HT-29 (cell line): ENCODE results near the gene TMEM109. TPM values are rescaled to one million over a fixed set of nuclear protein-coding genes. Genes with fewer than 3 reads are reported as not detected.

Experiments used
- DNase-seq: peaks from one replicate; pipeline ENCODE4 v3.0.0-alpha.2; 2015; ENCODE audit warnings: low spot score
- total RNA-seq: library from RNA; depleted of rRNA; stranded (reverse); fragments of >200 nt; shearing (Covaris generic); gene quantifications from 2 replicates; pipeline ENCODE4 v1.2.3, GENCODE V29; 2014; rRNA removed

Gene TMEM109, protein sequence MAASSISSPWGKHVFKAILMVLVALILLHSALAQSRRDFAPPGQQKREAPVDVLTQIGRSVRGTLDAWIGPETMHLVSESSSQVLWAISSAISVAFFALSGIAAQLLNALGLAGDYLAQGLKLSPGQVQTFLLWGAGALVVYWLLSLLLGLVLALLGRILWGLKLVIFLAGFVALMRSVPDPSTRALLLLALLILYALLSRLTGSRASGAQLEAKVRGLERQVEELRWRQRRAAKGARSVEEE
- 96.5 and 102 TPM in 2 replicates for total RNA-seq

DNA sequence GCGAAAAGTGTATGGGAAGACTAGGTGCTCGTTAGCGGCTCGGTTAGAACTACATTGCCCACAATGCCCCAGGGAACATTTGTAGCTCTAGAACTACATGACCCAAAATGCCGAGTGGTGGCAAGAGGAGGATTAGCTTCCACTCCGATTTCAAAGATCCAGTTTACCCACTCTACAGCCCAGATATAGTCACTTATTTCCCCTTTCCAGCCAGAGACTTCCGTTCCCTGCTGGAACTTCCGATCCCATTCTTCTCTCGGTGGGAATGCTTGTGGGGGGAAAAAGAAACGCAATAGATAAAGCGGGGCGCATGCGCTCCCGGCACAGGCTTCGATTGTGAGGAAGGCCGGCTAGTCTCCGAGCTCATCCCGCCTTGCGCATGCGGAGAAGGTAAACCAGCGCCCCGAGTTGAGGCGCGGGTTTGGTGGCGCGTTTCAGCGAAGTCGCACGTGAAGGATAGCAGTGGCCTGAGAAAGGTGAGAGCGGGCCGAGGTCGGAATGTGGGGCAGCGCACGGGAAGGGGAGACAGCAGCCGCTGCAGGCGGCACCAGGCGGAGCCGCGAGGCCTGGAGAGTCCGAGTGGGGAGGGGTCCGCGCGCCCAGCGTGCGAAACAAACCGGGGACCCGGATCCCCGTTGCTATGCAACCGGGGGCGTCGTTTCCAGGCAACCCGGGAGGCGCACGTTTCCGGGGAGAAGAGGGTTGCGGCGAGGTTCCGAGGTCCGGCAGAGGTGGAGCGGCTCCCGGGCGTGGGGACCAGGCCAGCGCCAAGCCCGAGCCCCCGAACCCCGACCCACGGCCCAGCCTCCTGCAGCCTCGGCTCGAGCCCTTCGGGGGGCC lies at the start of gene TMEM109:
TSS of gene TMEM109 (plus strand) at position 366 of the 840 bp plus-strand sequence. CDS start 5,536 bp downstream, outside the sequence.
- peak; percentile 95 for DNase-seq

DNA sequence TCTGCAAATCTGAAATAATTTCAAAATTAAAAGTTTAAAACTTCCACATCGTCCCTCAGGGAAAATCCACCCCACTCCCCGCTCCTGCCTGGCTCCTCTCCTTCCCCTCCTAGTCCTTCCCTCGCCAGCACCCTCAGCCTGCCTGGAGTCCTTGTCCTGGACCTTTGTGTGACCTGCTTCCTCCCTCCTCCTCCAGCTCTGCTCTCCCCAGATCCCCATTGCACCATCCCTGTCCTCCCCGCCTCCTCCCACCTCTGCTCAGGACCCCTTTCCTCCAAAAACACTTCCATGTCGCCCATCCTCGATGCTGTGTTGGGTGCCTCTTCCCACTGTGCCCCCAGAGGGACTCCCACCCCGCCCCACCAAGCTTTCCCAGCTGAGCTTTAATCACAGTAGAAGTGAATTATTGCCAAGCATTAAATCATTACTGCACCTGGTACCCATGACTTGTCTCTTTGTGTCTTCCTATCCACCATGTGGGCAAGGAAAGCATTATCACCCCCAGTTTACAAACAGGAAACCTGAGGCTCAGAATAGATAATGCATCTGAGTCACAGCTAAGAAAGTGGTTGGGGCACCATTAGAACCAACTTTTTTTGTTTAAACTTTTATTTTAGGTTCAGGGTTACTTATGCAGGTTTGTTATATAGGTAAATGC lies 49.0 kb upstream of the TMEM109 start:
- DNase-seq = no peak

DNA sequence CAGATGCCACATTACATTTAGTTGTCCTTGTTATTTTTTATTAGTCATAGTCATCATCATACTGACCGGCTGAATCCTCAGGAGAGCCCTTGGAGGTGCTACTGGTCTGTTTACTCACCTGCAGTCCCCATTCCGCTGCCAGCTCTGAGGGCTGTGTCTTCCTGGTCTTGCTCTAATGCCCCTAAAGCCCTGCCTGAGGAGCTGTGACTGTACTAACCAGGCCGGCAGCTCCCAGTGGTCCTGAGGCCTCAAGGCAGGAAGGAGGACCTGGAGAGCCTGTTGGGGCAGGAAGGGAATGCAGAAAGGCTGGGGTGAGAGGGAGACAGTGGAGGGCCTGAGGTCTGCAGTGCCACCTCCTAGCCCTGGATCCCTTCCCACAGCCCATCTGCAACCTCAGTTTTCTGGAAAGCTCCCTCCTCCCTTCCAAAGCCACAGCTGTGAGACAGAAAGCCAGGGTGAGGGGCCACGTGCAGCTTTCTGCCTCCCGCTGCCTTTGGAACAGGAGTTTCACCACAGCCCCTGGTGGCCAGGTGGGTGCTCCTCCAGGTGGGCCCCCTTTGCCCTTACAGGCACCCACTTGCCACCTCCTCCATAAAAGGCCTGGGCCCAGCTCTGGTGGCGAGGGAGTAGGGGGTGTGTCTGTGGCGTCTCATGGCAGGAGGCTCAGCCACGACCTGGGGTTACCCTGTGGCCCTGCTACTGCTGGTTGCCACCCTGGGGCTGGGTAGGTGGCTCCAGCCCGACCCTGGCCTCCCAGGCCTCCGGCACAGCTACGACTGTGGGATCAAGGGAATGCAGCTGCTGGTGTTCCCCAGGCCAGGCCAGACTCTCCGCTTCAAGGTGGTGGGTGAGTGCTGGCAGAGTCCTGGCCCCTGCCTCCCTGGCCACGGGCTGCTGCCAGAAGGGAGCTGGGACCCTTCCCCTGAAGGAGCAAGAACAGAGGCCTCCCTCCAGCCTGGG lies 46.8 kb upstream of the TMEM109 start, which contains the start of gene ZP1:
TSS of gene ZP1 (plus strand) at position 632 of the 960 bp plus-strand sequence. CDS start at position 652, 20 bp downstream.
- DNase-seq = no peak

DNA sequence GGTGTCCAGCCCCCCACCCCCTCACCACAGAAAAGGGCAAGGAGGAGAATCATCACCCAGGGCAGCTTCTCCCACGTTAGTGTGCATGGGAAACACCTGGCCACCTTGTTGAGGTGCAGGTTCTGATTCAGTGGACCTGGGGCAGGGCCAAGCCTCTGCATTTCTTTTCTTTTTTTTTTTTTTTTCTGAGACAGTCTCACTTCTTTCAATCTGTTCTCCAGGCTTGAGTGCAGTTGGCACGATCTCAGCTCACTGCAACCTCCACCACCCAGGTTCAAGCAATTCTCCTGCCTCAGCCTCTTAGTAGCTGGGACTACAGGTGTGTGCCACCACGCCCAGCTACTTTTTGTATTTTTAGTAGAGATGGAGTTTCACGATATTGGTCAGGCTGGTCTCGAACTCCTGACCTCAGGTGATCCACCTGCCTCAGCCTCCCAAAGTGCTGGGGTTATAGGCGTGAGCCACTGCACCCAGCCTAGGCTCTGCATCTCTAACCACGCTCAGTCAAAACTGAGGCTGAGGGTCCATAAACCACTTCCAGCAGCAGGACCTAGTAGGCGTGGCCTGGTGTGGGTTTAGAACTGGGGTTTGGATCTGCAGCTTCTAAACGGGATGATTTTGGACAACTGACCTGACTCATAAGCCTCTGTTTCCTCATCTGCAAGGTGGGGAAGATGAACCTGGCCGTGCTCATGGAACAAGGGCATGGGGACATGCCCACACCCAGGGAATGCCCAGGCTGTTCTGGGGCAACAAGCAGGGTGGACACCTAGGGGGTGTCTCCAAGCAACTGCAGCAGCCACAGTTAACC lies 45.9 kb upstream of the TMEM109 start:
- DNase-seq = no peak

DNA sequence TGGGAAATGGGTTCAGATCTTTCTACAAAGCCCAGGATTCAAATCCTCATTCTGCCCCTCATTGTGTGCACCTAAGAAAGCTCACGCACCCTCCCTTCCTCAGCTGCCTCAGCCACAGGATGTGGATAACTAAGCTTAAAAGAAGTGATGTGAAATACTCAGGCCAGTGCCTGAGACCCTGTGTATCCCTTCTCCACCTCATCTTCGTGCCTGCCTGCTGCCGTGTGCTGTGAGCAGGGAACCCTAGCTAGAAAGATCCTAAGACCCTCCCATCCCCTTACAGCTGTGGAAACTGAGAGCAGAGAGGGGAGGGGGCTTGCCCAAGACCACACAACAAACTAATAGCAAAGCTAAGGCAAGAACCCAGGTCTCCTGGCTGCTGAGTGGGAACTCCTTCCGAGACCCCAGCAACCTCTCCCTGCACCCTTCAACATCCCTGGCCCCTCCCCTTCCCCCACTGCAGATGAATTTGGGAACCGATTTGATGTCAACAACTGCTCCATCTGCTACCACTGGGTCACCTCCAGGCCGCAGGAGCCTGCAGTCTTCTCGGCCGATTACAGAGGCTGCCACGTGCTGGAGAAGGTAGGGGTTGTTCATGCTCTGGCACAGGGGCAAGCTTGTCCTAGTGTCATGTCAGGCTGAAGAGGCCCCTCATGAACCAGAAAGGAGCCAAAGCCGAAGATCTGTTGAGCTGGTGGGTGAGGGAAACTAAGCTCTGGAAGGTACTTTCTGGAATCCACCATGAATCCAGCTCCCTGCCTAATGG lies 45.1 kb upstream of the TMEM109 start:
- DNase-seq = no peak

DNA sequence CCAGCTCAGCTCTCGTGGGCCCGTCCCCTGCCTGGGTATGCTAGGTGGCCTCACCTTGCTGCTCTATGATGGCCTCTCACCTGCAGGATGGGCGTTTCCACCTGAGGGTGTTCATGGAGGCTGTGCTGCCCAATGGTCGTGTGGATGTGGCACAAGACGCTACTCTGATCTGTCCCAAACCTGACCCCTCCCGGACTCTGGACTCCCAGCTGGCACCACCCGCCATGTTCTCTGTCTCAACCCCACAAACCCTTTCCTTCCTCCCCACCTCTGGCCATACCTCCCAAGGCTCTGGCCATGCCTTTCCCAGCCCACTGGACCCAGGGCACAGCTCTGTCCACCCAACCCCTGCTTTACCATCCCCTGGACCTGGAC lies 44.5 kb upstream of the TMEM109 start:
- DNase-seq = no peak

DNA sequence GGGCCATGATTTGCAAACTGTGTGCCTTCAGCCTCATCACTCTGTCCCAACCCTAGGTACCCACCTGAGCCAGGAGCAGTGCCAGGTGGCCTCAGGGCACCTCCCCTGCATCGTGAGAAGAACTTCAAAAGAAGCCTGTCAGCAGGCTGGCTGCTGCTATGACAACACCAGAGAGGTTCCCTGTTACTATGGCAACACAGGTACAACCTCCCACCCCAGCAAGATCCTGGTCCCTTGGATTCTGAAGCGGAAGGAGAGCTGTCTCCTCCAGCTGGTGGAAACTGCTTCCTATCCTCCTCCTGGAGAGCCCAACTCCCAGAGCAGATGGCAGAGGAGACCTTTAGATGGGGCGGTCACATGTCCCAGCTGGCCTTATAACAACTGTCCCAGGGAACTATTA lies 43.7 kb upstream of the TMEM109 start:
- DNase-seq = no peak

DNA sequence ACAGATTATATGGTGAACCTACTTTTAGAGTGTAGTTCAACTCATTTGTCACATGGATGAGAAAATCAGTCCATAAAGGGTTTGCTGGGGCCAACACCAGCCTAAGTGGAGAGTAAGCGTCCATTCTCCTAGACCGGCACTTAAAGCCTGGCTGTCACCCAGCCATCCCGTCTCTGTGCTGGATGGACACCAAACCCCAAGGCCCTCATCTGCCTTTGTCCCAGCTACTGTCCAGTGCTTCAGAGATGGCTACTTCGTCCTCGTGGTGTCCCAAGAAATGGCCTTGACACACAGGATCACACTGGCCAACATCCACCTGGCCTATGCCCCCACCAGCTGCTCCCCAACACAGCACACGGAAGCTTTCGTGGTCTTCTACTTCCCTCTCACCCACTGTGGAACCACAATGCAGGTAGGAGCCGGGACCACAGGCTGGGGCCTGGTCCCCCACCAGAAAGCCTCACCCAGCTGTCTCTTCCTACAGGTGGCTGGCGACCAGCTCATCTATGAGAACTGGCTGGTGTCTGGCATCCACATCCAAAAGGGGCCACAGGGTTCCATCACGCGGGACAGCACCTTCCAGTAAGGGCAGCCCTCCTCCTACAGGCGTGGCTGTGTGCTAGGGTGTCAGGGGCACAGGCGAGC lies 43.1 kb upstream of the TMEM109 start:
- no peak for DNase-seq

DNA sequence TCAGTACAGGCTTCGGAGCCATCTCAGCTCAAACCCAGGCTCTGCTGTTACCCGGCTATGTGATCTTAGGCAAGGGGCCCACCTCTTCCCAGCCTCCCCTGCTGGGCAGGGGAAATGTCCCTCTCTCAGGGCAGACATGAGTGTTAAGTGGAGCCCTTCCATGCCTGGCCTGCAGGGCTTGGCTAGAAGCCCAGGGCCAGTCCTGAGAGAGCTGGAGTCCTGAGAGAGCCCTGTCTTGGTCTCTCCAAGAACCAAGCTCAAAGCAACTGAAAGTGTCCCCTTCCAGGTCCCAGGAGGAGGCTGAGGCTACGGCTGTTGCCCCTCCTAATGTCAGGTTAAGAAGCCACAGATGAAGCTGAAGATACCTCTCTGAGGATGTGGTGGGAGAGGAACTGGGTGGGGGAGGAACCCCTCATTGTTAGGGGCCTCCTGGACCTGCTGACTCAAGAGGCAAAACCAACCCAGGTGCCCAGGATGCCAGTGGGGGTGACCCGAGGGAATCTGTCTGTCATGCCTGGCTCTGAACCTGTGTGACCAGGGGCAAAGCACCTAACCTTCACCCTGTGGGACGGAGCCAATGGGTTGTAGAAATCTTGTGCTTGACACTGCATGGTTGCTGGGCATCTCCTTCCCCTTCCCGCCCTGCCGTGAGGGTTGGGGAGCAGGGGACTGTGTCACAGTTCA lies 42.4 kb upstream of the TMEM109 start:
- no peak for DNase-seq

DNA sequence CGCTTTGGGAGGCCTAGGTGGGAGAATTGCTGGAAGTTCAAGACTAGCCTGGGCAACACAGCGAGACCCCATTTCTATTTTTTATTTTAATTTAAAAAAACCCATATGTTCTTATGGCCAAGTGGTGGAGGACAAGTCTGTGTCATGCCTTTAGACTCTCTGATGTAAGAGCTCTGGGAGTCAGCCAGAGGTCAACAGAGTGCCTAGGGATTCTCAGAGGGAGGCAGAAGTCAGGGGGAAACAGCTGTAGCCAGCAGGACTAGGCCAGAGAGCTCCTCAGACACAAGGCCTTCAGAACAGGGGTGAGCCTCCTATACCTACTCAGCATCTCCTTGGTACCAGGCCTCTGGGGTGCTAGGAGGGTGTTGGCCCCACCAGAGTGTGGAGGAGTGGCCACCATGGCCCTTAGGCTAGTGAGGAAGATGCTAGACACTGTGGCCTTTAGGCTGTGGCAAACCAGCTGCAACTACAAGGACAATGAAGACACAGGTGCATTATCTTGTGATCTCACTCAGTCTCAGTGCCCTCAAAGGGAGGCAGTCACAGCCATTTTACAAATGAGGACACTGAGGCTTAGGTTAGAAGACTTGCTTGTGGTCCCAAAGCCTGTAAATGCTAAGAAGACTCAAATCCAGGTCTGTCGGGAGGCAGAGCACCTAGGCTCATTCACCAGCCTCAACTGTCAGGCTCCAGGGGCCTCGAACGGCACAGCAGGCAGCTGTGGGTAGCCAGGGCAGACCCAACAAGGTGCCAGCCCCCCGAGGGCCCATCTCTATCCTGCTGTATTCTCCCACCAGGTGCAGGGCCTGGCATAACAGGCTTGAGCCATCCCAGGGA lies 41.6 kb upstream of the TMEM109 start:
- DNase-seq = no peak

DNA sequence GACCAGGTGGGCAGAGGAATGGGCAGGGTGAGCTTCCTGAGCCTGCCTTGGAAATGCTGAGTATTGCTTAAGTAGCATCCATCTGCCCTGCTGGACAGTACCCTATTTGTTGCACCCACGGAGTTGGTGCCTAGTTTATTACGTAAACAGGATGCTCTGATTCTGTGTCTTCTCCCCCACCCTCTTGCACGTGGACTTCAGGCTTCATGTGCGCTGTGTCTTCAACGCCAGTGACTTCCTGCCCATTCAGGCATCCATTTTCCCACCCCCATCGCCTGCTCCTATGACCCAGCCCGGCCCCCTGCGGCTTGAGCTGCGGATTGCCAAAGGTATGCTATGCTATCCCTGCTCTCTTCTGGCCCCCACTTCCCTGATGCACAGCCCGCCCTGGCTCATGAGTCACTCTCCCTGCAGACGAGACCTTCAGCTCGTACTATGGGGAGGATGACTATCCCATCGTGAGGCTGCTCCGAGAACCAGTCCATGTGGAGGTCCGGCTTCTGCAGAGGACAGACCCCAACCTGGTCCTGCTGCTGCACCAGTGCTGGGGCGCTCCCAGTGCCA lies 40.9 kb upstream of the TMEM109 start:
- DNase-seq = no peak

DNA sequence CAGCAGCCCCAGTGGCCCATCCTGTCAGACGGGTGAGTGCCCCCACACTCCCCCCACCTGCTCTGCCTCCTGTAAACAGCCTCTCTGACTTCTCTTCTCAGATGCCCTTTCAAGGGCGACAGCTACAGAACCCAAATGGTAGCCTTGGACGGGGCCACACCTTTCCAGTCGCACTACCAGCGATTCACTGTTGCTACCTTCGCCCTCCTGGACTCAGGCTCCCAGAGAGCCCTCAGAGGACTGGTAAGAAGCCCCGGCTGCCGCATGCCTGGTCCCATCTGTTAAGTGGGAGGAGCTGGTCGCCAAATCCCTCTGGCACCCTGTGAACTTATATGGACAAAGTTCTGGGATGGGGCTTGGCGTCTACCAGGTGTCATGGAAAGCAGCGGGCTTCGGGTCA lies 40.4 kb upstream of the TMEM109 start:
- no peak for DNase-seq

DNA sequence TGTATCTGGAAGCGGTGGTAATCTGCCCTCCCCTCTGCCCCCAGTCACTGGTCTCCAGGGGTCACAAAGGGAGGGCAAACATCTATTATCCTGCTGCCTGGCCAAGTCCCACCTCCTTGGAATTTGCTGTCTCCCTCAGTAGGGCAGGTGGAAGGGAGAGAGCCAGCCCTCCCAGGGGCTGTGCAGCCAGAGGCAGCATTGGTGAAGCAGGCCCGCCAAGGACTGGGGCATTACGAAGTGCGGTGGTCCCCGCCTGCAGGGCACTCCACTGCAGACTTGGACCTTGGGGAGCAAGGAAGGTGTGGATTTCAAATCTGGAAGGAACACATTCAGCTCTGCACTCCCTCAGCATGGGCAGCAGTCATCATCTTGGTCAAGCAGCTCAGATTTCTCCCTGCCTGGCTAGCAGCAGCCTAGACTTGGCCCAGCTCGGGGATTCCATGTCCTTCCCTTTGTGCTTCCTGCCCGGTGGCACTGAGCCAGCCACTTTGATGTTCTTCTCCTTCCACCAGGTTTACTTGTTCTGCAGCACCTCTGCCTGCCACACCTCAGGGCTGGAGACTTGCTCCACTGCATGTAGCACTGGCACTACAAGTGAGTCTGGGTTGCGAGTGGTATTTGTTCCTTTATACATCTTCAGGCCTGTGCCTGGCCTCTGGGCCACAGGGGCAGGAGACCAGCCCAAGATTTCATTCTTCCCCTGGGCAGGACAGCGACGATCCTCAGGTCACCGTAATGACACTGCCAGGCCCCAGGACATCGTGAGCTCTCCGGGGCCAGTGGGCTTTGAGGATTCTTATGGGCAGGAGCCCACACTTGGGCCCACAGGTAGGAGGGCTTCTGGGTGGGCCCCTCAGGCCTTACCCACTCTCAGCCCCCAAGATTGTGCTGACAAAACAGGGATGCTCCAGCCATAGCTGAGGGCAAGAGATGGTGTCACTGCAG lies 39.3 kb upstream of the TMEM109 start:
- DNase-seq = no peak

DNA sequence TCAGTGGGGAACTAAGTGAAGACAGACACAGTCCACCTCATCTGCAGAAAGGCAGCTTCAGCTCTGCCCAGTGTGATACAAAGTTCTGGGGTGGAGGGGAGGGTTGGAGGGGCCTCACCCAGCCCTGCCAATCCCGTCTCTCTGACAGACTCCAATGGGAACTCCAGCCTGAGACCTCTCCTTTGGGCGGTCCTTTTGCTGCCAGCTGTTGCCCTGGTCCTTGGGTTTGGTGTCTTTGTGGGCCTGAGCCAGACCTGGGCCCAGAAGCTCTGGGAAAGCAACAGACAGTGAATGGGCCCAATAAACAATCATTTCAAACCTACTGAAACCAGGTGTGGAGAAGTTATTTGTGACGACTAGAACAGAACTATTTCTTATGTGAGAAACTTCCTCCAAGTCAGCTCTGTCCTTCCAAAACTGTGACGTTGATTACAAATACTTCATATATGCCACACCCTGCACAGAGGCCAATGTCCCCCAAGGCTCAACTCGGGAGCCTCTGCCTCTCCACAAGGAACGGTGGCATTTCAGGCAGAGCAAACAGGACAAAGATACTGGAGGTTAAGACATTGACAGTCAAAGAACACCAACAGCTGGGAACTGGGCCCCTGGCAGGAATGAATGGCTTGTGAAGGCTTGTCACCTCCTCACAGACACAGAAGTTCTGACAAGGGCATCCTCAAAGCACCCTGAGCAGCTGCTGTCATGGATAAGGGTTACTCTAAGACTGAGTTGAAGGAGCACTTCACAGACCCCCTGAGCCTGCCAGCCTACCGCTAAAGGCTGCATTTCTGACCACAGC lies 38.4 kb upstream of the TMEM109 start:
- no peak for DNase-seq

DNA sequence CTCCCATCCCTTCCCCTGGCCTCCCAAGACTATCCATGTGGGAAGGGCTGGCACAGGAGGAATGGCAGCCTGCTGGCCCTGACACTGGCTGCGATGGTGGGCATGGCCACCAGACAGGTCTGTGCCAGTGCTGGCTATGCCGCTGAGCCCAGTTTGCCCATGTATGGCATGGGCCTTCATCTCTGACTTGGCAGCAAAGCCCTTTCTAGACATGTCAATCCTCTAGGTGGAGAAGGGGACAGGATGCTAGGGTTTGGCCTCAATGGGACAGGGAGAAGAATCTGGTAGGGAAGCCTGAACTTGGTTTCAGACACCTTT lies 37.8 kb upstream of the TMEM109 start:
- DNase-seq = no peak
